Suprapubic skin (tissue), 3 donors: Measurements from ENCODE around the gene ACER3.

Source experiments
- EP300 ChIP-seq: sonication (generic); formaldehyde crosslinking; IDR thresholded peaks from one replicate; pipeline ENCODE4 v1.6.1; 2017; ENCODE audit warnings: antibody characterized with exemption
- POLR2A ChIP-seq, 2 donors: fragments of 450-650 bp; IDR thresholded peaks; one replicate each; pipeline ENCODE4 v1.6.1; 2017; ENCODE audit warnings: antibody characterized with exemption in 2 of 2, mild to moderate bottlenecking in 2 of 2, moderate library complexity in 2 of 2
- TF ChIP-seq, protein P1 (sequence below), 2 donors: fragments of 200-600 bp in 1 of 2; fragments of 450-650 bp in 1 of 2; sonication (generic) in 1 of 2; IDR thresholded peaks; one replicate each; pipeline ENCODE4 v1.5.1; 2016 to 2019; ENCODE audit warnings: antibody characterized with exemption in 2 of 2, mild to moderate bottlenecking in 1 of 2, moderate library complexity in 1 of 2

DNA sequence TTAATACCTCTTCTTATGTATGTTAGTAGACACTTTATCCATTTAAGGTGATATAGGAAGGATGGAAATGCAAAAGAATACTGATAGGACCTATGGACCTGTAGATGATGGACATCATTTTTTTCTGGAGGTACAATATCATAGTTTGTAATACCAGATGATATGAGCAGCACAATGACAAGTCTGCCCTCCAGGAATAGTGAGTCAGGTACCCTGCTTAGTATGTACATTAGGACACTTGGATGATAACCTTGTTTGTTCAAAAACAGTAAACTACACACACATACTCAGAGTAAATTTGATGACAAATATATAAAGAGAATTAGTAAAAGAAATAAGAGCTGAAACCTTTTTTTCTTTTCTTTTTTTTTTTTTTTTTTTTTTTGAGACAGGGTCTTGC, 114.8 kb downstream of the ACER3 start:
- TF ChIP-seq, protein P1, sequence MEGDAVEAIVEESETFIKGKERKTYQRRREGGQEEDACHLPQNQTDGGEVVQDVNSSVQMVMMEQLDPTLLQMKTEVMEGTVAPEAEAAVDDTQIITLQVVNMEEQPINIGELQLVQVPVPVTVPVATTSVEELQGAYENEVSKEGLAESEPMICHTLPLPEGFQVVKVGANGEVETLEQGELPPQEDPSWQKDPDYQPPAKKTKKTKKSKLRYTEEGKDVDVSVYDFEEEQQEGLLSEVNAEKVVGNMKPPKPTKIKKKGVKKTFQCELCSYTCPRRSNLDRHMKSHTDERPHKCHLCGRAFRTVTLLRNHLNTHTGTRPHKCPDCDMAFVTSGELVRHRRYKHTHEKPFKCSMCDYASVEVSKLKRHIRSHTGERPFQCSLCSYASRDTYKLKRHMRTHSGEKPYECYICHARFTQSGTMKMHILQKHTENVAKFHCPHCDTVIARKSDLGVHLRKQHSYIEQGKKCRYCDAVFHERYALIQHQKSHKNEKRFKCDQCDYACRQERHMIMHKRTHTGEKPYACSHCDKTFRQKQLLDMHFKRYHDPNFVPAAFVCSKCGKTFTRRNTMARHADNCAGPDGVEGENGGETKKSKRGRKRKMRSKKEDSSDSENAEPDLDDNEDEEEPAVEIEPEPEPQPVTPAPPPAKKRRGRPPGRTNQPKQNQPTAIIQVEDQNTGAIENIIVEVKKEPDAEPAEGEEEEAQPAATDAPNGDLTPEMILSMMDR (IDR thresholded peaks at IDR 0.05) = no peak
- no peak for TF ChIP-seq POLR2A (IDR thresholded peaks at IDR 0.05)
- no peak for TF ChIP-seq EP300
